T follicular helper cell (primary cell): ENCODE data around the gene NRTN.
"Not testable (repeated sequence)": the region's sequence is repeated elsewhere in the genome, so short reads cannot be mapped to it uniquely, and the experiment has no call there.

Source experiments
- DNase-seq: peaks from one replicate; pipeline ENCODE4 v3.0.0-alpha.2; 2020; ENCODE audit warnings: low read depth

NRTN gene

DNA sequence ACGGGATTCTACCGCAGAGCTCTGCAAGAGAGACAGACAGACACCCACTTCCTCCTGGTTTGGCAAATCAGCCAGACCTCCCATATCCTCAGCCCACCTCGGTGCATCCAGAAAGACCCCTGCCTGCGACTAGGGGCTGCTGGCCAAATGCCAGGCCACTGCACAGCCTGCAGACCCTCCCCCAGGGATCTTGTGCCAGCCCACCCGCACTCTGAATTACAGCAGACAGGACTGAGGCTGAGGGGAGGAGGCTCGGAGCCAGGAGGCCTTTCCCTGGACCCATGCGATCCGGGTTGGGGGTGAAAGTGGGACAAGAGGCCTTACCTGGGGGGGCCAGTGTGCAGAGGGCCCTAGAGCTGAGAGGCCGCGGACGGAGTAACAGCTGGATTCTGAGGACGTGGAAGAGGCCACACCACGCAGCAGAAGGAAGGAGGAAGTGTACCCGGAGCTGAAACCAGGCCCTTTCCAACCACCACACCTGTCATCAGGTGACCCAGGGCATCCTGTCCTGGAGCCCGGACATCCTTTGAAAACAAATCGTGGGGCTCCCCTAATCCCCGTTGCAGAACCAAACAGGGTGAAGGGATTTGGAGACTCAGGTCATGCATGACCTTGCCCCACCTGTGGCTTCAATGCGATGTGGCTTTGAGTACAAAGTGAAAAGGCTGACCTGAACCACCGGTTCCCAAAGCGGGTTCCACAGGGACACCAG, 33.6 kb downstream of the NRTN start:
- no peak for DNase-seq

- no peak for DNase-seq
Measured at GRCh38 chr19:5839065-5840017, 34.5 kb downstream of the NRTN start, which contains the start of gene FUT6. TSS of gene FUT6 (minus strand) at chr19:5839702. CDS start at chr19:5832567, 7,135 bp downstream.

DNA sequence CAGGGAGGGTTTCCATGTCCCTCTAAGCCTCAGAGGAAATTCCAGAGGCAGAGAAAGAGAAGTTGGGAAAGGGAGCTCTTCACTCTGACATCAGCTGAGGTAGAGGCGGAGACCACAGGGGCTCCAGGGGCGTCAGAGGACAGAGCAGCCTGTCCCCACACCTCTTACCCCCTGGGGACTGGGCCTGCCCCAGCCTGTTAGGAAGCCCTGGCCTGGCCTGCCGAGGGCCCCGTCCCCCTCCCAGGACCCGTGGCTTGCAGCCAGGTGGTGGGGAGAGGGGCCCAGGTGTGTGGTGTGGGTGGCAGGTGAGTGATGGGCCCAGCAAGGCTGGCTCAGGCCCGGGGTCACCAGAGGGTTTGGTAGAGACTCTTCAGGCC, 36.9 kb downstream of the NRTN start:
- not testable (repeated sequence) for DNase-seq

- DNase-seq, result no peak
Measured at GRCh38 chr19:5843295-5843927, 38.5 kb downstream of the NRTN start.

DNA sequence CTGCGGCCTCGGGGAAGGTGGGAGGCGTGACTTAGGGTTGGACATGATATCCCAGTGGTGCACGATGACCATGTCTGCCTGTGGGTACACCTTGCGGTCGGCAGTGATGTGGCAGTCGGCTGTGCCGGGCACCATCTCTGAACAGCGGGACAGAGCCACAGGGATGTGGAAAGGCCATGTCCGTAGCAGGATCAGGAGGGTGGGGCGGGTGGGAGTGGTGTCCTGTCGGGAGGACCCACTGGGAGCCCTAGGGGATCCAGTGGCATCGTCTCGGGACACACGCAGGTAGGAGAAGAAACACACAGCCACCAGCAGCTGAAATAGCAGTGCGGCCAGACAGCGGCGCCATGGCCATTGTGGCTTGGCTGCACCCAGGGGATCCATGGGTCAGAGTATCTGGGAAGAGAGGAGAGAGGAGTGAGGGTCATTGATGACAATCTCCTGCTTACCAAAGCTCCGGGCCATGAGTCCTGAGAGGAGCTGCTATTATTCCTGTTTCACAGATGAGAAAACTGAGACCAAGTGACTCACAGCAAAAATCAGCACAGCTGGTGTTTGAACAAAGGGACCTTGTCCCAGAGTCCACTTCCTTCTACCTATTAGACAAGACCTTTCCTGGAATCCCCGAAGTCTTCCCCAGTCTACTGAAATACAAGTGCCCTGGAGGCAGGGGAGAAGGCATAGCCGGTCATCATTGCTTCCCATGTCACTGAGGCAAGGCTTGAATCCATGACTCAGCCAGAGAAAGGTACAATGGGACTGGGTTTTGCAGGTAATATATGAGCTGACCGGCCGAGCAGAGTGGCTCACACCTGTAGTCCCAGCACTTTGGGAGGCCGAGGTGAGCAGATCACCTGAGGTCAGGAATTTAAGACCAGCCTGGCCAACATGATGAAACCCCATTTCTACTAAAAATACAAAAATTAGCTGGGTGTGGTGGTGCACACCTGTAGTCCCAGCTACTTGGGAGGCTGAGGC, 39.9 kb downstream of the NRTN start:
- DNase-seq, result no peak

DNA sequence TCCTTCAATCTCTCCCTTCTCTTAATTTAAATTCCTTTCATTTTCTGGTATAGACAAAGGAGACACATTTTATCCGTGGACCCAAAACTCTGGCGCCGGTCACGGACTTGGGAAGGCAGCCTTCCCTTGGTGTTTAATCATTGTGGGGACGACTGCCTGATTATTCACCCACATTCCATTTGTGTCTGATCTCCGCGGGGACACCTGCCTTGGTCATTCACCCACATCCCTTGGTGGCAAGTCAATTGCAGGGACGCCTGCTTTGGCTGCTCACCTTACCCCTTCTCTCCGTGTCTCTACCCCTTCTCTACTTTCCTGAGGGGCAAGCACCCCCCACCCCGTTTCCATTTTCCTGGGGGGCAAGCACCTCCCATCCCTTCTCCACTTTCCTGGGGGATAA, 43.0 kb downstream of the NRTN start:
- not testable (repeated sequence) for DNase-seq

DNA sequence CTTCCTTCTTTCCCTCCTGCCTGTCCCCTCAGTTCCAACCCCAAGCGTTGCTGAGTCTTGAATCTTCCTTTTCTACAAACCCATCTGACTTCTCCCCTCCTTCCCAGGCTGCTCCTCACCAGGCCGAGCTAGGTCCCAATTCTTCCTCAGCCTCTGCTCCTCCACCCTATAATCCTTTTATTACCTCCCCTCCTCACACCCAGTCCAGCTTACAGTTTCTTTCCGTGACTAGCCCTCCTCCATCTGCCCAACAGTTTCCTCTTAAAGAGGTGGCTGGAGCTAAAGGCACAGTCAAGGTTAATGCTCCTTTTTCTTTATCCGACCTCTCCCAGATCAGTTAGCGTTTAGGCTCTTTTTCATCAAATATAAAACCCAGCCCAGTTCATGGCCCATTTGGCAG, 43.8 kb downstream of the NRTN start:
- not testable (repeated sequence) for DNase-seq

GRCh38 chr19:5850189-5850588, 45.3 kb downstream of the NRTN start:
- DNase-seq, result no peak

GRCh38 chr19:5850743-5851293, 46.0 kb downstream of the NRTN start:
- DNase-seq, result no peak

- no peak for DNase-seq
Measured at GRCh38 chr19:5851302-5851701, 46.4 kb downstream of the NRTN start, which contains the start of gene FUT3. TSS of gene FUT3 (minus strand) at chr19:5851449.

DNA sequence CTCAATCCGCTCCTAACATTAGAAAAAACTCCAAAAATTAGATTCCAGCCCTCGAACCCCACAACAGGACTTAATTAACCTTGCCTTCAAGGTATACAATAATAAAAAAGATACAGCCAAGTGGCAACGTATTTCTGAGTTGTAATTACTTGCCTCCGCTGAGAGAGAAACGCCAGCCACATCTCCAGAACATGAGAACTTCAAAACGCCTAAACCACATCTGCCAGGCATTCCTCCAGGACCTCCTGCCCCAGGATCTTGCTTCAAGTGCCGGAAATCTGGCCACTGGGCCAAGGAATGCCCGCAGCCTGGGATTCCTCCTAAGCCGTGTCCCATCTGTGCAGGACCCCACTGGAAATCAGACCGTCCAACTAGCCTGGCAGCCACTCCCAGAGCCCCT, 49.3 kb downstream of the NRTN start:
- DNase-seq, result not testable (repeated sequence)

DNA sequence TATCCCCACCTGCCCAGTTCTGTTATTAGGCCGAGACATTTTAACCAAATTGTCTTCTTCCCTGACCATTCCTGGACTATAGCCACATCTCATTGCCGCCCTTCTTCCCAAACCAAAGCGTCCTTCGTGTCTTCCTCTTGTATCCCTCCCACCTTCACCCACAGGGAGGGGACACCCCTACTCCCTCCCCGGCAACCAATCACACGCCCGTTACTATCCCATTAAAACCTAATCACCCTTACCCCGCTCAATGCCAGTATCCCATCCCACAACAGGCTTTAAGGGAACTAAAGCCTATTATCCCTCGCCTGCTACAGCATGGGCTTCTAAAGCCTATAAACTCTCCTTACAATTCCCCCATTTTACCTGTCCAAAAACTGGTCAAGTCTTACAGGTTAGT, 50.3 kb downstream of the NRTN start:
- DNase-seq, result not testable (repeated sequence)

- DNase-seq, result no peak
Measured at GRCh38 chr19:5857203-5858081, 52.6 kb downstream of the NRTN start.

DNA sequence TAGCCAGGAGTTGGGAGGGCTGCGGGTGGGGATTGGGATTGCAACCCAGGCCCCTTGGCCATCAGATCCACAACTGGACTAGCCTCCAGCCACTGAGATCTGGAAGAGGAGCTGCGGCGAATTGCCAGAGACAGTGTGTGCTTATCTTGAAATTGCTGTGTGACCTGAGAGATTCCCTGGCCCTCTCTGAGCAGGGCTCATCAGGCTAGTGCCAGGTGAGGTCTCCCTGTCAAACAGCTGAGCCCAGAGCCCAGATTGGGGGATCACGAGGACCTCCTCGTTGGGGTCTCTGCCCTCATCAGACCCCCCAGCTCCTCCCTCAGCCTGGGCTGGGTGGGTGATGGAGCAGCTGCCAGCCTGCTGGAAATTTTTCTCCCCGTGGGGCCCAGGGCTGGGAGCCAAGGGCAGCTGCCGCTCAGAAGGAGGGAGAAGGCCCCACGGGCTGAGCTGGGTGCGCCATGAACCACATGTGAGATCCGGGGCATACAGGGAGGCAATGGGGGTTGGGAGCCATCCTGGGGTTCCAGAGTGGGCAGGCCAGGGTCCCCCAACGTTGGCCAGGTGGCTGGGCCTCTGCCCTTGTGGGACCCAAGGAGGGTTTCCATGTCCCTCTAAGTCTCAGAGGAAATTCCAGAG, 58.3 kb downstream of the NRTN start:
- DNase-seq, result no peak

DNA sequence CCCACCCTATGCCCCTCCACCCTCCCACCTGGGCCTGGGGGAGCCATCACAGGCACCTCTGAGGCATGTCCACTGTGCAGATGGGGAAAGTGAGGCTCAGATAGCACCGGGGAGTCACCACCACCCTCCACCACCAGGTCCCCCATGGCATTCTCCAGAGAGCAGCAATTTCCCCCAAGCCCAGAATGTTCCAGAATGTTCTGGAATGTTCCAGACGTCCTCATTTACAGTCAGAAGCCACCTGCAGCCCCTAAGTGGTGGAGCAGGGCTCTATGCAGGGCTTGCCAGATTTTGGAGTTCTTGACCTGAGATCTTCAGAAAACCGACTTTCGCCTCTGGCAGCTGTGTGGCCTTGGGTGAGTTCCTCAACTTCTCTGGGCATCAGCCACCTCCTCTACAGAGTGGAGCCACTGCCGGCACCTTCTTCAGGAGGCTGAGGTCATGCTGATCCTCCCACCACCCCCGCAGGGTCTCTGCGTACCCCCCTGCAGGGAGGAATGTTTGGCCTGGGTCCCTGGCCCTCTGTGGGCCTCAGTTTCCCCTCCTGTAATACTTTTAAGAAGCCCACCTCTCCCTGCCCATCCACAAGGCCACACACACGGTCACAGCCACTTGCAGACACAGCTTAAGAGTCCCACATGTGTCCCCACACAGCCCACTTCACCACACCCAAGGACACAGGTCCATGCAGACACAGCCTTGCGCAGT, 59.3 kb downstream of the NRTN start:
- no peak for DNase-seq

GRCh38 chr19:5864725-5865486, 60.0 kb downstream of the NRTN start:
- DNase-seq, result no peak

- no peak for DNase-seq
Measured at GRCh38 chr19:5865772-5866171, 60.9 kb downstream of the NRTN start.
